KBM-7 (cell line): Measurements from ENCODE around the gene METTL24.
A peak's percentile ranks its signal among the peaks of the same experiment; 100 is the strongest.
"Not testable (repeated sequence)": the region's sequence is repeated elsewhere in the genome, so short reads cannot be mapped to it uniquely, and the experiment has no call there.

Source experiments
- DNase-seq: peaks from one replicate; pipeline ENCODE4 v3.0.0-alpha.2; 2015
- in situ Hi-C: fragments of 300-500 bp; cut with MboI; formaldehyde crosslinking; loops from 2 replicates; pipeline ENCODE4 v1.14.3; 2020; ENCODE audit warnings: low sequenced_read_pairs, low pct_unique_long_range_greater_than_20kb, mixed read lengths

Gene METTL24

DNA sequence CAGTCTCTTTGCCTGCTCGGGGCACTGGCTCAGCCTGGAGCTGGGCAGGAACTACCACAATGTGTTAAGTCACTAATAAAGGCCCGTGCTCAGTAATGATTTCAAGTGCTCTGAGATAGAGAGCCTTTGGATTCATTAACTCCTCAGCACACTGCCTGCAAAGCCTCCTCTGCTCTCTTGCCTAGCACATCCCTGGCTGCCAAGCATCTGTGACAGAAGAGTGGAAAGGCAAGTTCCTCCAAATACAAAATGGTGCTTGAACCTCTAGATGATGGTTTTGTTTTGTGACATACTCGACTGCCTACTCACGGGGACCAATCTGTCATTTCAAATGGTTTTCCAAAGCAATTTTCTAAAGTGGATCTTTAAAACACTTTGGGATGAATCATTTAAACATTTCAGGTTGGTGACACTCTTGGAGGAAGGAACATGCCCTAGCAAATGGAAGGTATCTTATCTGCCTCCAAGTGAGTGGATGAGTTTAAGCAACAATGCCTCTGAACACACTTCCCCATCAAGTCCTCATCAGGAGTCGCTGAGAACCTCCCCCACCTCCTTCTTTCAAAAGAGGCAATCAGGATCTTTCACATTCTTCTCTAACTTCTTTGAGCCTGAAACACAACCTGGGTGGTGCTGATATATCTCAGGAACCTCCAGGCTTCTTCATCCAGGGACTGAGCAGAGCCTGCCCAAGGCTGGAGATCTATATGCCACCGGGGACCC is 35.8 kb downstream of the METTL24 start:
- DNase-seq, result no peak
- in situ Hi-C loops, result no loop called here

- in situ Hi-C loops, result no loop called here
- no peak for DNase-seq
These were observed 37.8 kb downstream of the METTL24 start for GRCh38 chr6:110320307-110320706.

- no peak for DNase-seq
These were observed 38.3 kb downstream of the METTL24 start for GRCh38 chr6:110319843-110320242.

DNA sequence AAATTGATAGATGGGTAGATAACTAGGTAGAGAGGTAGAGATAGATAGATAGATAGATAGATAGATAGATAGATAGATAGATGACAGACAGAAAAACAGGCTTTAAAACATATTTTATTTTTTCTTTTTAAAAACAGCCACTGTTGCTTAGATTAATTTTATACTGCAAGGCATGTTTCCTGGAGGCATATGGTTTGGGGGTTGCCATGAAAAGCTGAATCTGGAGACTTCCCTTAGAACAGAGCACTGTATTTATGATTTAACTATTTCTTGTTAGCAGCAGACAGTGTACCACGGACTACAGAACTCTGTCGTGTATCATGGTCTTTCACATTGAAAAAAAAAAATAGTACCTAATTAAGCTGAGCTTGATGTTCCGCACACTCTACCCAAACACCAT is 38.8 kb downstream of the METTL24 start:
- in situ Hi-C loops, result no loop called here
- no peak for DNase-seq

More at GRCh38 chr6:110319843-110320242, 38.3 kb downstream of the METTL24 start:
- in situ Hi-C loops, result no loop called here

GRCh38 chr6:110318971-110319370 is 39.2 kb downstream of the METTL24 start:
- no peak for DNase-seq
- in situ Hi-C loops, result no loop called here

DNA sequence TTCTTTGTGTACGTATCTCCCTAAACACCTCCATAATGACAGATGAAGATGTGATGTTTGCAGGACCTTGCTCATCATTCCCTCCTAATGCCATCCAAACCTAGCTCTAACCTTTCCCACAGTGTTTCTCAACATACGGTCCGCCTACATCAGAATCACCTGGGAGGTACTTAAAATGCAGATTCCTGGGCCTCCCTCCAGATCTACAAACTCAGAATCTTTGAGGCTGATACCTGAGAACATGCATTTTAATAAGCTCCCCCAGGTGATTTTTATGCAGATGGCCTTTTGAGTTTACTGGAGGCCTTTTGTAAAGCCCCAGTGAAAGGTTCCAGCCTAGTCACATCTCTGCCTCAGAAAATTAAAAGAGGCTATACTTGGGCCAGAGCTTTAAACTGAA is 40.5 kb downstream of the METTL24 start:
- in situ Hi-C loops, result no loop called here

DNA sequence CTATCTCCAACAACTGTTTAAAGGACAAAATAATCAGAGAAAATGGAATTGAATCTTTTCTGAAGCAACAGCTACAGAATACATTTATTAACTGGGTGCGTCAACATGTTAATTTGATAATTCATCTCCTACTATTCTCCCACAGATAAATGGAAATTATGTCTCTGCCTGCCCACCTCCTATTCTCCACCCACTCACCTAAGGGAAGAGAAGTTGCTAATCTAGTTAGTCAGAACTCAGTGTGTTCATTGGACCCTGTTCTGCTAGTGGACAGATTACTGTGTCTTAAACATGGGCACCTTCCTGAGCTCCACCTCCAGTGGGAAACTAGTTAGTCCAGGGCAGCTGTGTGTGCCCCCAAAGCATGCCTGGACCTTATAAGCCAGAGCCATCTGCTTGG is 41.0 kb downstream of the METTL24 start:
- no peak for DNase-seq
- in situ Hi-C loops, result no loop called here

More for the DNA sequence above, 40.5 kb downstream of the METTL24 start:
- no peak for DNase-seq

DNA sequence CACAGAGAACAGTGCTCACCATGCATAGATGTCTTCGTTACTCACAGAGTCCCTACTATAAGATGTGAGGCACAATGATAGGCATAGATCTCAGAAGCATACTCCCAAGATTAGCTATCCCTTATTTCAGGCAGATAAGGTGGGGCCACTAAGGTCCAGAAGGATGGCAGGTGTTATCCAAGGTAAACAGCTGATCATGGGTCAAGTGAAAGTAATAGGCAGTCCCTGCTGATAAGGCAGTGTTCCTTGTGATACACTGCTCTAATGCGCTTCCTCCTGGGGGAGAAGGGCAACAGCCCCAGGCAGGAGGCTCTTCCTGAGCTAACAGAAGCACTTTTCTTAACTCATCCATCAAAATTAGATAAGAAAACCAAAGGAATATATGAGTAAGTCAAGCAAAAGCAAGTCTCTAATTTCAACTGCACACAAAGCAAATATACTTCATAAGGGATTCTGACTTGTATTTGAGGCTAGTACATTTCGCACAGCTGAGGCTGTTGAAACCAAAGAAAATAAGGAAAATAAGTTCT is 42.2 kb downstream of the METTL24 start:
- in situ Hi-C loops, result no loop called here
- no peak for DNase-seq

- in situ Hi-C loops, result no loop called here
These were observed 42.8 kb downstream of the METTL24 start for GRCh38 chr6:110315207-110315868.

GRCh38 chr6:110310861-110311446 is 47.2 kb downstream of the METTL24 start:
- DNase-seq, result no peak
- in situ Hi-C loops, result no loop called here

More at GRCh38 chr6:110315207-110315868, 42.8 kb downstream of the METTL24 start:
- no peak for DNase-seq

- DNase-seq, in situ Hi-C loops: not testable (repeated sequence)
These were observed 48.7 kb downstream of the METTL24 start for GRCh38 chr6:110309432-110309831.

- in situ Hi-C loops, result no loop called here
- DNase-seq, result peak; percentile 40
These were observed 50.8 kb downstream of the METTL24 start for GRCh38 chr6:110307368-110307767.

GRCh38 chr6:110305832-110306231 is 52.3 kb downstream of the METTL24 start:
- DNase-seq, in situ Hi-C loops: not testable (repeated sequence)

DNA sequence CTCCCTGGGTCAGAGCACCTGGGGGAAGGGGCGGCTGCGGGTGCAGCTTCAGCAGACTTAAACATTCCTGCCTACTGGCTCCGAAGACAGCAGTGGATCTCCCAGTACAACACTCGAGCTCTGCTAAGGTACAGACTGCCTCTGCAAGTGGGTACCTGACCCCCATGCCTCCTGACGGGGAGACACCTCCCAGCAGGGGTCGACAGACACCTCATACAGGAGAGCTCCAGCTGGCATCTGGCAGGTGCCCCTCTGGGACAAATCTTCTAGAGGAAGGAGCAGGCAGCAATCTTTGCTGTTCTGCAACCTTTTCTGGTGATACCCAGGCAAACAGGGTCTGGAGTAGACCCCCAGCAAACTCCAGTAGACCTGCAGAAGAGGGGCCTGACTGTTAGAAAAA is 54.5 kb downstream of the METTL24 start:
- DNase-seq, in situ Hi-C loops: not testable (repeated sequence)

DNA sequence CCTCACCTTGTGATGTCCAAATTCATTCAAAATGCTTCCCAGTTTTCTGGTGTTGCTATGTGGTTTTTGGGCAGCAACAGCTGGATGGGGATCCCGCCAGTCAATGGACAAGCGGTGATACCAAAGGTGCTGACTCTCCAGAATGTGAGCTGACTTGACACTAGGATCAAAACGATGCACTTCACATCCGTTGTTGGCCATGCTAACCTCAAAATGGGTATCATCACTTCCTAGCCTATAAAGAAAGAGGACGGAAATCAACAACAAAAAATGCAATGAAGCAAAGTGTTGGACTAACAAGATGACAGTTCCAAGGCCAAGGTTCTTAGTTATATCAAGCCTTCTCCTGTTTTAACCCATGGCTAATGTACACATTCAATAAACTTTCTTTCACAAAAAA is 59.2 kb downstream of the METTL24 start:
- in situ Hi-C loops, result no loop called here
- no peak for DNase-seq

- in situ Hi-C loops, result no loop called here
- DNase-seq, result no peak
These were observed 59.7 kb downstream of the METTL24 start for GRCh38 chr6:110298411-110298810.

- DNase-seq, result no peak
- in situ Hi-C loops, result no loop called here
These were observed 61.7 kb downstream of the METTL24 start for GRCh38 chr6:110296241-110297025.

GRCh38 chr6:110295451-110296165 is 62.5 kb downstream of the METTL24 start:
- DNase-seq, result no peak

More at GRCh38 chr6:110295451-110296165, 62.5 kb downstream of the METTL24 start:
- in situ Hi-C loops, result no loop called here
